Measurements from ENCODE around the gene OTX1. TPM values are rescaled to one million over a fixed set of nuclear protein-coding genes. Genes with fewer than 3 reads are reported as not detected.

The OTX1 gene
- total RNA-seq, 1 experiment from 2014 or later, result 8.3 TPM

DNA sequence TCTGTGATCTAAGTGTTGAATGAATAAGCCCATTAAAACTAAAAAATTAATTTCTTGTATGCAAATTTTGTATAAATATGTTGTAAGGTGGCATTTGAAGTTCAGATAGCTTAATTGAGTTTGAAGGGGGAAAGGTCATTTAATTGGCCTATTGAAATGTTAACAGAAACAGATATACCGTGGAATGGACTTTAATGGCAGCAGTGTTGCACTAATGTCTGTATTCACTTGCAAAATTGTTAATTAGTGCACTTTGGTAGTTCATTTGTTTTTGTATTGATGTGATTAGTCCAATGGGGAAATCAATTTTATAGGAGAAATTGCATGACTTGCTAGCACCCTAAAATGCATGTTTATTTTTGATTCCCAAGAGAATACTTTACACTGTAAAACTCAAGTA is 41.8 kb upstream of the OTX1 start:
- no peak for DNase-seq
- Mint-ChIP-seq H3K9me3 (ENCODE audit: low read depth, unreplicated experiment) (no peaks in the 10 kb centered on the region), H3K36me3 (ENCODE audit: insufficient read depth, unreplicated experiment) (peaks cover 9% of the 10 kb centered on the region), H3K27ac (ENCODE audit: unreplicated experiment) (no peak overlapping the region), H3K4me1 (ENCODE audit: low read depth, unreplicated experiment) (no peaks in the 10 kb centered on the region), H3K27me3 (ENCODE audit: unreplicated experiment) (no peaks in the 10 kb centered on the region), H3K4me3 (ENCODE audit: low read depth, unreplicated experiment) (no peak overlapping the region)
- CTCF ChIA-PET, result no interaction called here
- TF ChIP-seq, protein P1, sequence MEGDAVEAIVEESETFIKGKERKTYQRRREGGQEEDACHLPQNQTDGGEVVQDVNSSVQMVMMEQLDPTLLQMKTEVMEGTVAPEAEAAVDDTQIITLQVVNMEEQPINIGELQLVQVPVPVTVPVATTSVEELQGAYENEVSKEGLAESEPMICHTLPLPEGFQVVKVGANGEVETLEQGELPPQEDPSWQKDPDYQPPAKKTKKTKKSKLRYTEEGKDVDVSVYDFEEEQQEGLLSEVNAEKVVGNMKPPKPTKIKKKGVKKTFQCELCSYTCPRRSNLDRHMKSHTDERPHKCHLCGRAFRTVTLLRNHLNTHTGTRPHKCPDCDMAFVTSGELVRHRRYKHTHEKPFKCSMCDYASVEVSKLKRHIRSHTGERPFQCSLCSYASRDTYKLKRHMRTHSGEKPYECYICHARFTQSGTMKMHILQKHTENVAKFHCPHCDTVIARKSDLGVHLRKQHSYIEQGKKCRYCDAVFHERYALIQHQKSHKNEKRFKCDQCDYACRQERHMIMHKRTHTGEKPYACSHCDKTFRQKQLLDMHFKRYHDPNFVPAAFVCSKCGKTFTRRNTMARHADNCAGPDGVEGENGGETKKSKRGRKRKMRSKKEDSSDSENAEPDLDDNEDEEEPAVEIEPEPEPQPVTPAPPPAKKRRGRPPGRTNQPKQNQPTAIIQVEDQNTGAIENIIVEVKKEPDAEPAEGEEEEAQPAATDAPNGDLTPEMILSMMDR (IDR thresholded peaks at IDR 0.05; ENCODE audit: unreplicated experiment), result no peak
- BruUV-seq (replicated peaks), result no TSS peak
- intact Hi-C loops (cut with micrococcal nuclease; ENCODE audit: unreplicated experiment), result loop anchor here (10.0 kb wide), 1 partner anchor 176 kb away; no protein-coding TSS in a partner anchor

DNA sequence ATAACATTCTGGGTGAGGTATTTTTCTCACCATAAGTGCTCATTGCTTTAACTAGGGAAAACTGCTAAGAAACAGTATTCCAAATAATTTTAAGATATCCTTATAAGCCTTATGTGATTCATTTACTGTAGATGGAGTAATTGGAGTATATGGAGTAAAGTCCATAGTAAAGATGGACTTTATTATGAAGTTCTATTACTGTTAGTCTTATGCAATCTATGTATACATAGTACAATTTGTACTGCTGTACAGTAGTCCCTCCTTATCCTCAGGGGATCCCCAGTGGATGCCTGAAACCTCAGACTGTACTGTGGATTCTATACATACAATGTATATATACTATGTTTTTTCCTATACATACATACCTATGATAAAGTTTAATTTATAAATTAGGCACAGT is 41.1 kb upstream of the OTX1 start:
- Mint-ChIP-seq H3K36me3 (ENCODE audit: insufficient read depth, unreplicated experiment) (peaks cover 9% of the 10 kb centered on the region), H3K4me3 (ENCODE audit: low read depth, unreplicated experiment) (no peak overlapping the region), H3K9me3 (ENCODE audit: low read depth, unreplicated experiment) (no peaks in the 10 kb centered on the region), H3K27ac (ENCODE audit: unreplicated experiment) (no peak overlapping the region), H3K4me1 (ENCODE audit: low read depth, unreplicated experiment) (no peaks in the 10 kb centered on the region), H3K27me3 (ENCODE audit: unreplicated experiment) (no peaks in the 10 kb centered on the region)
- TF ChIP-seq, protein P1 (IDR thresholded peaks at IDR 0.05; ENCODE audit: unreplicated experiment), result no peak
- BruUV-seq (replicated peaks), result no TSS peak
- CTCF ChIA-PET, result no interaction called here
- no peak for DNase-seq
- intact Hi-C loops (cut with micrococcal nuclease; ENCODE audit: unreplicated experiment), result loop anchor here (10.0 kb wide), 1 partner anchor 175 kb away; no protein-coding TSS in a partner anchor

DNA sequence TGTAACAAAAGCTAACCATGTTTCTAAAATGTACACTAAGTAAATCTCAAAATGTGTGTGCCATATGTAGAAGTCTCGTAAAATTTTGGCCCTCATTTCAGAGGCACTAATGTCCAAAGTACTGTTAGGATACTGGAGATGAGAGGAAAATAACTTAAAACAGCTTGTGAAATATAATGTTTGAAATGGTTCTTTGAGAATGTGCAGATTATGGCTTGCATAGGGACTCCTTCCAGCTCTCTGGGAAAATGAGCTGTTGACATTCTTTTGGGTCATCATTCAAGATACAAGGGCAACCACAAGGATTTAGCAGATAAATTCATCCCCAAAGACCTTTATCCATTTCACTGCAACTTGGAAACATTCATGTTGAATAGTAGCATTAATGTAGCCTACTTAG is 38.1 kb upstream of the OTX1 start:
- TF ChIP-seq, protein P1 (IDR thresholded peaks at IDR 0.05; ENCODE audit: unreplicated experiment), result no peak
- CTCF ChIA-PET, result interaction anchor here (1.0 kb wide), 1 partner anchor 11 kb away, joined by 4 read pairs; no protein-coding TSS in a partner anchor
- Mint-ChIP-seq H3K36me3 (ENCODE audit: insufficient read depth, unreplicated experiment) (peaks cover 12% of the 10 kb centered on the region), H3K27me3 (ENCODE audit: unreplicated experiment) (no peaks in the 10 kb centered on the region), H3K4me1 (ENCODE audit: low read depth, unreplicated experiment) (no peaks in the 10 kb centered on the region), H3K9me3 (ENCODE audit: low read depth, unreplicated experiment) (no peaks in the 10 kb centered on the region), H3K4me3 (ENCODE audit: low read depth, unreplicated experiment) (no peak overlapping the region), H3K27ac (ENCODE audit: unreplicated experiment) (no peak overlapping the region)
- BruUV-seq (replicated peaks), result no TSS peak
- intact Hi-C loops (cut with micrococcal nuclease; ENCODE audit: unreplicated experiment), result no loop called here
- no peak for DNase-seq

DNA sequence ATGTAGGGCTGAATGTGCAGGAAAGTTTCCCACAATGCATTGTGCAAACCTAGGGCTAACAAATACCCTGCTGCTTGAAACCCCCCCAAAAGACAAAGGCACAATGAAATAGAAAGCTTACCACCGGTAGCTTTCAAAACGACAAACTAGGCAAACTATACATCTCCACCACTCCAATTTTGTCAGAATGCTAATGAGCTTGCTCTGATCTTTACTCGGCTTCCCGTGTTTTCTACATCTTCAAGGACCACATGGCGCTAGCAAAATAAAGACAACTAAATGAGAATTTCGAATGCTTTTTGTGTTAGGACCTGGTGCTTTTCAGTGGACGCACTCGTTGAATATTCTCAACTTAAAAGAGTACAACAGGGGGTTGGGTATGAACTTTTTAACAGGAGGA is 37.2 kb upstream of the OTX1 start:
- no peak for DNase-seq
- intact Hi-C loops (cut with micrococcal nuclease; ENCODE audit: unreplicated experiment), result no loop called here
- H3K27me3 Mint-ChIP-seq (ENCODE audit: unreplicated experiment), result no peaks in the 10 kb centered on the region
- no peaks in the 10 kb centered on the region for H3K9me3 Mint-ChIP-seq (ENCODE audit: low read depth, unreplicated experiment)
- no TSS peak for BruUV-seq (replicated peaks)
- TF ChIP-seq, protein P1 (IDR thresholded peaks at IDR 0.05; ENCODE audit: unreplicated experiment), result no peak
- no peak overlapping the region for H3K27ac Mint-ChIP-seq (ENCODE audit: unreplicated experiment)
- no peak overlapping the region for H3K4me3 Mint-ChIP-seq (ENCODE audit: low read depth, unreplicated experiment)
- CTCF ChIA-PET, result interaction anchor here (0.6 kb wide), 1 partner anchor 349 kb away, joined by 5 read pairs; no protein-coding TSS in a partner anchor
- H3K4me1 Mint-ChIP-seq (ENCODE audit: low read depth, unreplicated experiment), result no peaks in the 10 kb centered on the region
- peaks cover 12% of the 10 kb centered on the region for H3K36me3 Mint-ChIP-seq (ENCODE audit: insufficient read depth, unreplicated experiment)
